ENCODE data around the gene BSPRY.

BSPRY gene

GRCh38 chr9:113375057-113376023 is 26.0 kb downstream of the BSPRY start:
- Histone ChIP-seq H3K4me1 (ENCODE audit: control insufficient read depth, insufficient read depth, low read length) (peaks cover 3% of the 10 kb centered on the region; the same call in 1 of the 2 replicates), H3K36me3 (ENCODE audit: control insufficient read depth in 2 of 2, insufficient read depth in 1 of 2, low read length in 2 of 2) (peaks cover 0 to 32% of the 10 kb centered on the region in 2 experiments; a peak in 2 of 3 replicates), H3K4me3 (ENCODE audit: low read depth, low read length) (no peak overlapping the region), H3K9me3 (ENCODE audit: control insufficient read depth, insufficient read depth, low read depth, low read length) (no peaks in the 10 kb centered on the region), H3K27ac (ENCODE audit: extremely low read depth, low read depth, low read length) (no peak overlapping the region)
- POLR2A ChIA-PET, result interaction anchor here (0.5 to 2.0 kb wide), 6 partner anchors 19 to 35 kb away, joined by 3 to 20 read pairs (median 5); partner anchors contain the start of genes ALAD and WDR31
- TF ChIP-seq ZNF121 (tag by site-specific recombination; IDR thresholded peaks at IDR 0.05), result 0 out of 2 replicates have a peak, but pooled peaks have one; percentile 35
- no peak for TF ChIP-seq ZNF639 (tag by site-specific recombination; IDR thresholded peaks at IDR 0.05)
- peak; percentile 94 for TF ChIP-seq ZNF623 (tag by site-specific recombination; IDR thresholded peaks at IDR 0.05)
- CTCF ChIA-PET, result interaction anchor here (0.6 to 1.1 kb wide), 3 partner anchors 20 to 67 kb away, joined by 4 to 5 read pairs (median 4); partner anchors contain the start of gene WDR31

GRCh38 chr9:113376634-113377567 is 27.6 kb downstream of the BSPRY start, which contains the start of gene HDHD3:
Gene HDHD3, minus strand, starts transcription at chr9:113376986. Its CDS starts 2,632 bp downstream, at chr9:113374354.
- Histone ChIP-seq H3K36me3 (ENCODE audit: control insufficient read depth in 2 of 2, insufficient read depth in 1 of 2, low read length in 2 of 2) (peaks cover 0 to 32% of the 10 kb centered on the region in 2 experiments; a peak in 2 of 3 replicates), H3K27ac (ENCODE audit: extremely low read depth, low read depth, low read length) (peak within 1 kb of the TSS; percentile 81), H3K4me3 (ENCODE audit: low read depth, low read length) (peak within 1 kb of the TSS; percentile 64), H3K9me3 (ENCODE audit: control insufficient read depth, insufficient read depth, low read depth, low read length) (no peaks in the 10 kb centered on the region), H3K4me1 (ENCODE audit: control insufficient read depth, insufficient read depth, low read length) (peaks cover 3% of the 10 kb centered on the region; the same call in 1 of the 2 replicates)
- POLR2A ChIA-PET, result interaction anchor here (0.6 to 2.0 kb wide), 13 partner anchors 11 to 101 kb away, joined by 3 to 20 read pairs (median 4); partner anchors contain the start of genes ALAD, C9orf43, CDC26 and POLE3
- CTCF ChIA-PET, result interaction anchor here (0.7 to 1.1 kb wide), 2 partner anchors 68 to 728 kb away, joined by 3 to 4 read pairs; no protein-coding TSS in a partner anchor
- TF ChIP-seq SP7 (tag by site-specific recombination; IDR thresholded peaks at IDR 0.05), result 0 out of 2 replicates have a peak, but pooled peaks have one; percentile 45
- peak; percentile 14; the same call in 1 of the 2 replicates for TF ChIP-seq MZF1 (tag by site-specific recombination; IDR thresholded peaks at IDR 0.05; ENCODE audit: borderline replicate concordance)
- peak; percentile 79; the same call in 1 of the 2 replicates for TF ChIP-seq ZNF660 (tag by site-specific recombination; IDR thresholded peaks at IDR 0.05)
- 0 out of 2 replicates have a peak, but pooled peaks have one; percentile 57 for TF ChIP-seq ZNF777 (tag by site-specific recombination; IDR thresholded peaks at IDR 0.05; ENCODE audit: borderline replicate concordance)
- peak; percentile 78 for TF ChIP-seq KLF9 (tag by site-specific recombination; IDR thresholded peaks at IDR 0.05; ENCODE audit: low read depth)
- TF ChIP-seq KLF17 (tag by site-specific recombination; IDR thresholded peaks at IDR 0.05), result no peak; the same call in 1 of the 2 replicates
- TF ChIP-seq ZNF175 (tag by site-specific recombination; IDR thresholded peaks at IDR 0.05), result no peak
- peak; percentile 94 for TF ChIP-seq SP3 (tag by site-specific recombination; IDR thresholded peaks at IDR 0.05)
- TF ChIP-seq, protein P1, sequence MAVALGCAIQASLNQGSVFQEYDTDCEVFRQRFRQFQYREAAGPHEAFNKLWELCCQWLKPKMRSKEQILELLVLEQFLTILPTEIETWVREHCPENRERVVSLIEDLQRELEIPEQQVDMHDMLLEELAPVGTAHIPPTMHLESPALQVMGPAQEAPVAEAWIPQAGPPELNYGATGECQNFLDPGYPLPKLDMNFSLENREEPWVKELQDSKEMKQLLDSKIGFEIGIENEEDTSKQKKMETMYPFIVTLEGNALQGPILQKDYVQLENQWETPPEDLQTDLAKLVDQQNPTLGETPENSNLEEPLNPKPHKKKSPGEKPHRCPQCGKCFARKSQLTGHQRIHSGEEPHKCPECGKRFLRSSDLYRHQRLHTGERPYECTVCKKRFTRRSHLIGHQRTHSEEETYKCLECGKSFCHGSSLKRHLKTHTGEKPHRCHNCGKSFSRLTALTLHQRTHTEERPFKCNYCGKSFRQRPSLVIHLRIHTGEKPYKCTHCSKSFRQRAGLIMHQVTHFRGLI (tag by site-specific recombination; IDR thresholded peaks at IDR 0.05), result peak; percentile 51; the same call in 1 of the 2 replicates
- peak; percentile 71; the same call in 1 of the 2 replicates for TF ChIP-seq ZNF223 (tag by site-specific recombination; IDR thresholded peaks at IDR 0.05)
- no peak for TF ChIP-seq ZNF585B (tag by site-specific recombination; IDR thresholded peaks at IDR 0.05)
- TF ChIP-seq ZNF248 (tag by site-specific recombination; IDR thresholded peaks at IDR 0.05), result no peak
- peak; percentile 53; the same call in 1 of the 2 replicates for TF ChIP-seq GLIS2 (tag by site-specific recombination; IDR thresholded peaks at IDR 0.05)
- TF ChIP-seq ZNF76 (tag by site-specific recombination; IDR thresholded peaks at IDR 0.05; ENCODE audit: borderline replicate concordance, low read depth), result peak; percentile 57; the same call in 1 of the 2 replicates
- TF ChIP-seq ZNF701 (tag by site-specific recombination; IDR thresholded peaks at IDR 0.05), result no peak
- no peak for TF ChIP-seq ZNF426 (tag by site-specific recombination; IDR thresholded peaks at IDR 0.05)
- TF ChIP-seq ZFP69B (tag by site-specific recombination; IDR thresholded peaks at IDR 0.05), result 0 out of 2 replicates have a peak, but pooled peaks have one; percentile 33
- no peak for TF ChIP-seq OSR2 (tag by site-specific recombination; IDR thresholded peaks at IDR 0.05)
- peak; percentile 86 for TF ChIP-seq ZNF335 (tag by site-specific recombination; conservative IDR thresholded peaks at IDR 0.05)
- TF ChIP-seq ZBTB48 (tag by site-specific recombination; IDR thresholded peaks at IDR 0.05), result peak; percentile 73
- 0 out of 2 replicates have a peak, but pooled peaks have one; percentile 25 for TF ChIP-seq KLF16 (tag by site-specific recombination; IDR thresholded peaks at IDR 0.05)
